Fibroblast of skin of left biceps (primary cell): ENCODE results near the gene KCNC1.

Source experiments
- DNase-seq, 2 experiments: peaks; one replicate each; pipeline ENCODE4 v3.0.0-alpha.2; 2013; ENCODE audit warnings: low read depth in 2 of 2

KCNC1 gene

GRCh38 chr11:17736930-17737817, 2.6 kb downstream of the KCNC1 start:
- DNase-seq: no peak

DNA sequence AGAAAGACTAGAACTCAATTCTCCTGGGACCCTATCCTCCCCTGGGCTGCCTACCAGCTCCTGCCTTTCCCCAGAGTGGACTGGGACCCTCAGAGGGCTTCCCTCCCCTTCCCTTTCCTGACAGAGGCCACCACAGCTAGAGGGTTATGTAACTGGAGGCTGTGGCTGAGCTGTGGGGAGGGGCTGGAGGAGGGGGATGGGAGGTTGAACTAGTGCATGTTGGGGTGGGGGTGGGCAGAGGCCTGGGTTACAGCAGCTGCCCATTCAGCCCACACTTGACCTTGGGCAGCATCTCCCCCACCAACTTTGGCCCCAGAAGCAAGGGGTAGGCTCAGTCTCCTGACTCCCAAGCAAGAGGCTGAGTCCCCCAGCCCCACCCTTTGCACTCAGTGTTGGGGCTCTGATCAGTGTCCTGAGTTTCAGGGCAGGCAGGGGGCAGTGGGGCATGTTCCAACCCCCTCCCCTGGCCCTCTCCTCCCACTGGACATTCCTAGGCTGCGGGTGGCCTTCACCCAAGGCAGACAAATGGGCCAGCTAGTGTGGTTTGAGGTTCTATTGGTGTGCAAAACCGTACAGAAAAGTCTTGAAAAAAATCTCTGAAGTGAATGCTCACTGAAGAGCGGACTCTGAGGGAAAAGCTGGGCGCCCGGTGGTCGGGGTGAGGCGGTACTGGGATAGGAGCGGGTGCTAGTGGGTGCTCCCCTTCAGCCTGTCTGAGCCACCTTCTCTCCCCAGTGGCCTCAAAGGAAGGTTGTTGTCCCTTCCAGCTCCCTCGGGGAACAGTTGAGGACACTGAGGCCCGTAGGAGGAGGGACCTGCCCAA, 3.8 kb downstream of the KCNC1 start:
- no peak for DNase-seq

GRCh38 chr11:17739945-17740338, 5.4 kb downstream of the KCNC1 start:
- no peak for DNase-seq

GRCh38 chr11:17740649-17741235, 6.2 kb downstream of the KCNC1 start:
- no peak for DNase-seq

GRCh38 chr11:17741487-17741886, 6.9 kb downstream of the KCNC1 start:
- no peak for DNase-seq

- DNase-seq: no peak
Measured at GRCh38 chr11:17742019-17742418, 7.4 kb downstream of the KCNC1 start.

GRCh38 chr11:17743026-17743807, 8.6 kb downstream of the KCNC1 start:
- no peak for DNase-seq

- no peak for DNase-seq
Measured at GRCh38 chr11:17743808-17744119, 9.2 kb downstream of the KCNC1 start.

GRCh38 chr11:17744151-17744940, 9.8 kb downstream of the KCNC1 start:
- DNase-seq: no peak

GRCh38 chr11:17745023-17745772, 10.6 kb downstream of the KCNC1 start:
- no peak for DNase-seq

GRCh38 chr11:17746096-17746495, 11.5 kb downstream of the KCNC1 start:
- no peak for DNase-seq

- no peak for DNase-seq
Measured at GRCh38 chr11:17747131-17747955, 12.8 kb downstream of the KCNC1 start.

DNA sequence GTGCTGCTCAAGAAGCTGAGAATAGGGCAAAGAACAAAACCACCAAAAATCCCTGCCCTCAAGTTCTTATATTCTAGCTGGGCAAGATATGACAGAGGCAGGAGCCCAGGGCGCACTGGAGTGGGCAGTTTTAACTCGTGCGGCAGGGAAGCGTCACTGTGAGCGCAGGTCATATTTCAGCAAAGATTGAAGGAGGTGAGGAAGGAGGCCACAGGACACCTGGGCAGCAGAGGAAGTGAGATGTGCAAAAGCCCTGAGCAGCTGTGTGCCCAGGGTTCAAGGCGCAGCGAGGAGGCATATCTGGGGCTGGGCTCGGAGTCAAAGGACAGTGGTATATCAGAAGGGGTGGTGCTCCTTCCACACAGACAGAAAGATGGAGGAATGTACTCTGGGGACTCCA, 13.5 kb downstream of the KCNC1 start:
- no peak for DNase-seq

GRCh38 chr11:17748761-17749721, 14.5 kb downstream of the KCNC1 start:
- no peak for DNase-seq

- DNase-seq: no peak
Measured at GRCh38 chr11:17750013-17750800, 15.6 kb downstream of the KCNC1 start.

DNA sequence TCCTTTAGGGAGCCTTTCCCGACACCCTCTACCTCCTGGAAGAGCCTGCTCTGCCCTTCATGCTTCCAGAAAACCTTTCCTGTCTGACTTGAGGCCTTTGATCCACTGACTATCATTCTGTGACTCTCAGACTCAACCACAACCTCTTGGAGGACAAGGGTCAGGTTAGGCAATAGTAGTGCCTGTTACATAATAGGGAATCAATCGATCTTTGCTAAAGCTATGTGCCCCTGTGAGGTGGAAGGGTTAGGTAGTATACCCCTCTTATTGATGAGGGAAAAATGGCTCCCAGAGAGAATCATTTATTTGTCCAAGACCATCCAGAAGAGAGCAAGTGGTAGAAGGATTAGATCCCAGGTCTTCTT, 16.2 kb downstream of the KCNC1 start:
- no peak for DNase-seq

DNA sequence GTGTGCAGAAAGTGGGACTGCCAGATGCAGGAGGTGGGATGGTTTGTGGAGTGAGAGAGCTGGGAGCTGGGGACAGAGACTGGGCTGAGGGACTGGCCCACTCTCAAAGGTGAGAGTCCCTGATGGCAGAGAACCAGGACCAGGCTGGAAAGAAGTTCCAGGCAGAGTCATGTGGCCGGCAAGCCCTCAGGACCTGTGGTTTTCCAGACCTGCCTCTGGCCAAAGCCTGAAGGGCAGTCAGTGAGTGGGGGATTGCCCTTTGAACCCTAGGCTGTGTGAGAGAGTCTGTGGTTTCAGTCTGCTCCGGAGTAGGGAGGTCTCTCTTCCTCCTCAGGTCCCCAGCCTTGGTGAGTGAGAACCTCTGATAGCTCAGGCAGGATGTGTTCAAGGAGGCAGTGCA, 17.0 kb downstream of the KCNC1 start:
- no peak for DNase-seq

DNA sequence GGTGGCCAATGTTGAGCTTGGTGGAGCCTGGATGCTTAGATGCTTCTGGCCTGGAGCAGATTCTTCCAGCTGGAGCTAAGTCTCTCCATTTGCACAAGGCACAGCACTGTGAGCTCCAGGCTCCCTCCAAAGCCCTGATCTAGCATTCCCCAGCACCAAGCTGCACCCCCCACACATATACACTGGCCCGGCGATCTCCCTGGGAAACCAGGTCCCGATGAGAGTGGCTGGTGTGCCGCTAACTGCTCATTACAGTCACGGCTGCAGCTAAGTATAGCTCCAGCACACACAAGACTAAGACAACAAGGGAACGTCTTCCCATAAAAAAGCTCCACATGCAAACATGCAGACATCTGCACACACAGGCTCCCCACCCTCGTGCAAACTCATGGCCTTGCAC, 17.6 kb downstream of the KCNC1 start:
- no peak for DNase-seq
